Calu3 (cell line): ENCODE results near the gene DSCAML1. TPM values are rescaled to one million over a fixed set of nuclear protein-coding genes. Genes with fewer than 3 reads are reported as not detected.

Experiments used
- BruUV-seq: library from RNA; stranded (reverse); fragments of 400-500 nt; replicated peaks from 2 replicates; lab custom pipeline; 2021; lab: Mats Ljungman, UMichigan
- CTCF ChIA-PET: fragments of 300-600 bp; sonication (Branson Sonifier 250); formaldehyde crosslinking; loops from one replicate; lab custom pipeline; 2022; ENCODE audit warnings: antibody characterized with exemption; lab: Charles Lee
- DNase-seq: peaks from one replicate; pipeline ENCODE4 v3.0.0; 2022
- H3K27ac Mint-ChIP-seq: one replicate; pipeline ENCODE4 v1.8.0; 2022; ENCODE audit warnings: mixed read lengths; ENCODE audit not compliant: unreplicated experiment
- H3K27me3 Mint-ChIP-seq: one replicate; pipeline ENCODE4 v1.8.0; 2022; ENCODE audit warnings: mixed read lengths; ENCODE audit not compliant: unreplicated experiment
- H3K36me3 Mint-ChIP-seq: one replicate; pipeline ENCODE4 v1.8.0; 2022; ENCODE audit warnings: mild to moderate bottlenecking, moderate library complexity, mixed read lengths; ENCODE audit not compliant: insufficient read depth, unreplicated experiment
- H3K4me1 Mint-ChIP-seq: one replicate; pipeline ENCODE4 v1.8.0; 2022; ENCODE audit warnings: mild to moderate bottlenecking, low read depth, mixed read lengths; ENCODE audit not compliant: unreplicated experiment
- H3K4me3 Mint-ChIP-seq: one replicate; pipeline ENCODE4 v1.8.0; 2022; ENCODE audit warnings: mild to moderate bottlenecking, low read depth, moderate library complexity, mixed read lengths; ENCODE audit not compliant: unreplicated experiment
- H3K9me3 Mint-ChIP-seq: one replicate; pipeline ENCODE4 v1.8.0; 2022; ENCODE audit warnings: low read depth, mixed read lengths; ENCODE audit not compliant: unreplicated experiment
- intact Hi-C: fragments of 100-400 bp; cut with micrococcal nuclease; formaldehyde crosslinking; loops from one replicate; pipeline ENCODE4 v1.10.0; 2022; ENCODE audit not compliant: unreplicated experiment
- total RNA-seq: library from RNA; stranded (reverse); gene quantifications from 2 replicates; pipeline ENCODE4 v1.2.3, GENCODE V29; 2022
- TF ChIP-seq, protein P1 (sequence below): fragments of 200-600 bp; IDR thresholded peaks from one replicate; pipeline ENCODE4 v1.8.0; 2022; ENCODE audit warnings: antibody characterized with exemption; ENCODE audit not compliant: unreplicated experiment

The DSCAML1 gene
- total RNA-seq, 1 experiment from 2014 or later = 0.07 TPM

DNA sequence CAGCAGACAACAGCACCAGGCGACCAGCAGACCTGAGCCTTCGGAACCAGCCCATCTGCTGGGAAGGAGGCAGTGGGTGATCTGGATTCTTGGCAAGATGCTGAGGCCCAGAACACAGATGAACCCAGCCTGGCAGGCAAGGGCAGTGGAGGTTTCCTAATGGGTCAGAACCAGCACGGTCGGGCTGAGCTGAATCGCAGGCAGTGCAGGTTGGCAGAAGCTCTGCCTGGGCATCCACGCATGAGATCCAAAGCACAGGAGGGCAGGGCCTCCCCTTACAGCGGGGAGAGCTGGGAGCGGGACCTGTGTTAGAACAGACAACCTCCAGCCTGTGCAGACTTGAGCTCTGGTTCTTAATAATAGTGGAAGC lies 47.5 kb downstream of the DSCAML1 start:
- no peaks in the 10 kb centered on the region for H3K4me1 Mint-ChIP-seq
- TF ChIP-seq, protein P1, sequence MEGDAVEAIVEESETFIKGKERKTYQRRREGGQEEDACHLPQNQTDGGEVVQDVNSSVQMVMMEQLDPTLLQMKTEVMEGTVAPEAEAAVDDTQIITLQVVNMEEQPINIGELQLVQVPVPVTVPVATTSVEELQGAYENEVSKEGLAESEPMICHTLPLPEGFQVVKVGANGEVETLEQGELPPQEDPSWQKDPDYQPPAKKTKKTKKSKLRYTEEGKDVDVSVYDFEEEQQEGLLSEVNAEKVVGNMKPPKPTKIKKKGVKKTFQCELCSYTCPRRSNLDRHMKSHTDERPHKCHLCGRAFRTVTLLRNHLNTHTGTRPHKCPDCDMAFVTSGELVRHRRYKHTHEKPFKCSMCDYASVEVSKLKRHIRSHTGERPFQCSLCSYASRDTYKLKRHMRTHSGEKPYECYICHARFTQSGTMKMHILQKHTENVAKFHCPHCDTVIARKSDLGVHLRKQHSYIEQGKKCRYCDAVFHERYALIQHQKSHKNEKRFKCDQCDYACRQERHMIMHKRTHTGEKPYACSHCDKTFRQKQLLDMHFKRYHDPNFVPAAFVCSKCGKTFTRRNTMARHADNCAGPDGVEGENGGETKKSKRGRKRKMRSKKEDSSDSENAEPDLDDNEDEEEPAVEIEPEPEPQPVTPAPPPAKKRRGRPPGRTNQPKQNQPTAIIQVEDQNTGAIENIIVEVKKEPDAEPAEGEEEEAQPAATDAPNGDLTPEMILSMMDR = no peak
- H3K4me3 Mint-ChIP-seq = no peak overlapping the region
- no TSS peak for BruUV-seq
- H3K9me3 Mint-ChIP-seq = no peaks in the 10 kb centered on the region
- intact Hi-C loops = no loop called here
- H3K36me3 Mint-ChIP-seq = no peaks in the 10 kb centered on the region
- no peak for DNase-seq
- H3K27me3 Mint-ChIP-seq = peaks cover 35% of the 10 kb centered on the region
- CTCF ChIA-PET = interaction anchor here (0.5 kb wide), 1 partner anchor 763 kb away, joined by 4 read pairs; no protein-coding TSS in a partner anchor
- no peak overlapping the region for H3K27ac Mint-ChIP-seq

DNA sequence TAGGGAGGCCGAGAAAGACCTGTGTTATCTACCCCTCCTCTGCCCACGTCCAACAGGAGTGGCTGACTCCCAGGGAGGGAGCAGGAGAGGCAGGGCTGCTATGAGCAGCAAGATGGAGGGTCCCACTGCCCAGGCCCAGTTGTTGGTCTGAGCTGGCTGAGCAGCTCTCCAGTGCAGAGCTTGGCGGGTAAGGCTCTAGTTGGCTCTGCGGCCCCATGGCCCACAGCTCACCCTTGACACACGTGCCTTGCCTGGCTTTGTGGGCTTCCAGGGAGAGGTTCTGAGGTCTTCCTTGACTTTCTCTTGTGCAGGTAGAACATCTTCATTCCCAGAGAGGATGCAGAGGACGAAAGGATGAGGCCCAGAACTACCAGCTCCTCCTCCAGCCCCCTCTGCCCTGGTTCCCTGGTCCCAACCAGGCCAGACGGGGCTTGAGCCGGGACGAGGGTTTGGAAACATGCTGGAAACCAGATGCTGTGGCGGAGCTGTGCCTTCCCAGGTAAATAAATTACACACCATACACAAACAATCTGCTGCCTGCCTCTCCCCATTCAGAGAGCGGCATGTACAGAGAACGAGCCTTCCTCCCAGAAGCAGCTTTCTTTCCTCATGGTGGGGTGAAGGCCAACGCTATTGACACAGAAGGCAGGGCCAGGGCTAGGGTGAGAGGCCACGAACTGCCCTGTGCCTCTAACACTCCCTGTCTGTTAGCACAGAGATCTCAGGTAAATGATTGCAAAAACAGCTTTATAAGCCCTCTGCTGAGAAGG lies 48.1 kb downstream of the DSCAML1 start:
- intact Hi-C loops = no loop called here
- Mint-ChIP-seq H3K36me3 (no peaks in the 10 kb centered on the region), H3K4me1 (no peaks in the 10 kb centered on the region), H3K9me3 (no peaks in the 10 kb centered on the region), H3K4me3 (no peak overlapping the region), H3K27me3 (peaks cover 30% of the 10 kb centered on the region), H3K27ac (no peak overlapping the region)
- TF ChIP-seq, protein P1 = no peak
- BruUV-seq = no TSS peak
- CTCF ChIA-PET = no interaction called here
- no peak for DNase-seq

DNA sequence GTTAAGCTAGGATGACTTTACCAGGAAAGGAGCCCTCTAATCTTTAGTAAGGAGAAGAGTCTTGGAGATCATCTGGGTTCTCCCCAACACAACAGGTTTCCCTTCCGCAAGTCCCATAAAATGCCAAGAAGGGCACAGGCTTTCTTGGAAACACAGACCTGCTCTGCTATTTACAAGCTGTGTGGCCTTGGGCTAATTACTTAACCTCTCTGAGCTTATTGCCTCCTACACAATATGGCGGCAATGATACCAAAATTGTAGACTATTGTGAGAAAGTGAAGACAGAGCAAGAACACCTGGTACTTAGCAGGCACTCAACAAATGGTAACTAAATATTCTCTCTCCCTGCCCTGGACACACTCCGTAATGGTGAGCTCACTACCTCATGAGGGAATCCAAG lies 49.1 kb downstream of the DSCAML1 start:
- no peaks in the 10 kb centered on the region for H3K36me3 Mint-ChIP-seq
- no TSS peak for BruUV-seq
- intact Hi-C loops = no loop called here
- H3K4me1 Mint-ChIP-seq = peaks cover 9% of the 10 kb centered on the region
- H3K9me3 Mint-ChIP-seq = no peaks in the 10 kb centered on the region
- CTCF ChIA-PET = no interaction called here
- TF ChIP-seq, protein P1 = no peak
- no peak overlapping the region for H3K4me3 Mint-ChIP-seq
- H3K27me3 Mint-ChIP-seq = peaks cover 28% of the 10 kb centered on the region
- H3K27ac Mint-ChIP-seq = no peak overlapping the region
- DNase-seq = no peak

DNA sequence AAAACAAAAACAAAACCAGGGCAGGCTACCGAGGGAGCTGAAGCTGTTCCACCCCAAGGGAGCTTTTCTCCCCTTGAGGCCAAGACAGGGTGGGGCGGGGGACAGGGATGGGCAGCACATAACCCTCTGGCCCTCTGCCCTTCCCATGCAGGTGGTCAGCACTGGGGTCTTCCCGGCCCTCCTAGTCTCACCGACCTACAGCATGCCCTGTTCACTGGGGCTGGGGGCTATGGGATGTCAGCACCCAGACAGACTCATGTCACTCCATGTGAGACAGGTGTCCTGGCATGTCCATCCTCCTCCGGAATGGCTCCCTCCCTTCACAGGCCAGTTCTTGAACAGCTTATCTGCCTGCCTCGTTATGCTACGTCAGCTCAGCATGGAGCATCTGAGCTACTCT lies 51.7 kb downstream of the DSCAML1 start:
- H3K4me1 Mint-ChIP-seq = peaks cover 12% of the 10 kb centered on the region
- H3K27me3 Mint-ChIP-seq = peaks cover 36% of the 10 kb centered on the region
- no peak for DNase-seq
- TF ChIP-seq, protein P1 = no peak
- H3K9me3 Mint-ChIP-seq = no peaks in the 10 kb centered on the region
- H3K36me3 Mint-ChIP-seq = no peaks in the 10 kb centered on the region
- no peak overlapping the region for H3K27ac Mint-ChIP-seq
- CTCF ChIA-PET = no interaction called here
- no TSS peak for BruUV-seq
- intact Hi-C loops = no loop called here
- no peak overlapping the region for H3K4me3 Mint-ChIP-seq
